ENCODE results near the gene GABRA5.
"Not testable (repeated sequence)": the region's sequence is repeated elsewhere in the genome, so short reads cannot be mapped to it uniquely, and the experiment has no call there.

Gene GABRA5

DNA sequence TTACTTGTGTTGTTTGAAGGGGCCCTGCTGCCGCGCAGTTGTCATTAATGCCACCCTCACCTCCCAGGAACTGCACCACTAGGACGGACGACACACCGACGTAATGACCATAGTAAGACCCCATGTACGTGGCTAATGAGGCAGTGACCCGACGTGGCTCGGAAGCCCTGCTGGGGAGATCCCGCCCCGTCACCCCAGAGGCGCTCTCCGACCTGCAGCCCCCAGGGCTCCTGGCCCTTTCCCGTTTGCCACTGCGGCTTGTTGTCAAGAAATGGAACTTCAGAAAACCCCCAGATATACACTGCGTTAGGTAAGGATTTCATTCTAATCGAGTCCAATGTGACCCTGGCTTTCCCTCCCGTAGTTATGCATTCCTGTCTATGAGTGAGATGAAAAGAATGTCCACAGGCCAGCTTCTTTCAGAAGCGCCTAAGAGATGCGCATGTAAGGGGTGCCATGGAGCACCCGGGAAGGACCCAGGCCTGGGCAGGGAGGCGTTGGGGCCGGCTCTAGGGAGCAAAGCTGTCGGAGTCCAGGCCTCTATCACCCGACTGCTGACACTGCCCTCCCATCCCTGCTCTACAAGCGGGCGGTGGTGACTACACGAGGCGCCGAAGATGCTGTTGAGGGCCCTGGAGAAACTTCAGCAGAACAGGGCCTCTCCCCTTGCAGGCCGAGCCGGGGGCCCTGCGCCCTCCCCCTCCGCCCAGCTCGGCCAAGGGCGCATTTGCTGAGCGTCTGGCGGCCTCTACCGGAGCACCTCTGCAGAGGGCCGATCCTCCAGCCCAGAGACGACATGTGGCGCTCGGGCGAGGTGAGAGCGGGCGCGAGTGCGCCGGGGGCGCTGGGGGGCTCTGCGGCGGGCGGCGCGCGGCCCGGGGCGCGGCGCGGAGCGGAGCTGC is at the start of gene GABRA5:
GABRA5 (plus strand) TSS at position 765 of the 902 bp plus-strand sequence. CDS start 2,187 bp downstream, outside the sequence.
- DNase-seq: no peak

DNA sequence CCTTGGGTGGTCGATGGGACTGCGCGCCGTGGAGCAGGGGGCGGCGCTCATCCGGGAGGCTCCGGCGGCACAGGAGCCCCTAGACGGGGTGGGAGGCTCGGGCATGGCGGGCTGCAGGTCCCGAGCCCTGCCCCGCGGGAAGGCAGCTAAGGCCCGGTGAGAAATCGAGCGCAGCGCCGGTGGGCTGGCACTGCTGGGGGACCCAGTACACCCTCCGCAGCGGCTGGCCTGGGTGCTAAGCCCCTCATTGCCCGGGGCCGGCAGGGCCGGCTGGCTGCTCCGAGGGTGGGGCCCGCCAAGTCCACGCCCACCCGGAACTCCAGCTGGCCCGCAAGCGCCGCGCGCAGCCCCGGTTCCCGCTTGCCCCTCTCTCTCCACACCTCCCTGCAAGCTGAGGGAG is 35.7 kb upstream of the GABRA5 start:
- not testable (repeated sequence) for DNase-seq

DNA sequence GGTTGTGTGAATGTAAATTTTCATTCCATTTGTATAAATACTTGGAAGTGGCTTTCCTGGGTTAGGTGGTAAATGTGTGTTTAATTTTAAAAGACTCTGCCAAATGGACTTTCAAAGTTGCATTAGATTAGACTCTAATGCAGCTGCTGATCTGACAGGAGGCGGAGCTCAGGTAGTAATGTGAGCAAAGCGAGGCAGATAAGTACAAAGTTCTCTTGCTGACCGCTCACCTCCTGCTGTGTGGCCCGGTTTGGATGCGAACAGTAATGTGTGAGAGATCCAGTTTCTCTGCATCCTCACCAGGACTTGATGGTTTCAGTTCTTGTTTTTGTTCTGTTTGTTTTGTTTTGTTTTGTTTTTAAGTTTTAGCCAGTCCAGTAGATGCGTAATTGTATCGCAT is 34.9 kb upstream of the GABRA5 start:
- no peak for DNase-seq

DNA sequence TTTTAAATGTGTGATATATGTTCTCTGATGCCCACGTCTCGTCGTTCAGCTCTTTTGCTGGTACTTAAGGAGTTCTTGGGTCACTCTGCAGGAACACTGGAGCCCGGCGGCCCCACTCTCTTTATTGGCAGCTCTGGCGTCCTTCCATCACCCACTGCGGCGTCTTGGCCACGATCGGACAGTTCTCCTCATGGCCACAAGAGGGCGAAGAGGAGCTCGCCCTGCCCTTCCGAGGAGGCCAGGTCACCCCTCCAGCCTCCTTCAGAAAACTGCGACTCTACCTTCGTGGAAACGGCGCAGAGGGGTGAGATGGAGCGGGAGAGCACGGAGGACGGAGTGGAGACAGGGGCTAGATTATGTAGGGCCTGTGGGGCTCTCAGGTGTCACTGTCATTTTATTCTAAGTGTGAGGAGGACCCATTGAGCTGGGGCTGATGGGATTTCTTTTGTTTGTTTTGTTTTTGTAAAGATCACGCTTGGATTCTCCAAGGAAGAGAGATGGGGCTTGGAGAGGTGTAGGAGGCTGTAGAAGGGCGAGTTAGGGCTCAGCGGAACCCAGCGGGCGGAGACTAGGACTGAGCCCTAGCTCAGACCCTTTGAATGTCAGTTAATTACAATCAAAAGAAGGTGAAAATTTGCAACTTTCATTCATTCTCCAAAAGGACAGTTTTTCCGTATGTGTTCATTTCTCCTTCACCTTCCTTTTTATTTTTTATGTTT is 28.0 kb upstream of the GABRA5 start:
- no peak for DNase-seq

DNA sequence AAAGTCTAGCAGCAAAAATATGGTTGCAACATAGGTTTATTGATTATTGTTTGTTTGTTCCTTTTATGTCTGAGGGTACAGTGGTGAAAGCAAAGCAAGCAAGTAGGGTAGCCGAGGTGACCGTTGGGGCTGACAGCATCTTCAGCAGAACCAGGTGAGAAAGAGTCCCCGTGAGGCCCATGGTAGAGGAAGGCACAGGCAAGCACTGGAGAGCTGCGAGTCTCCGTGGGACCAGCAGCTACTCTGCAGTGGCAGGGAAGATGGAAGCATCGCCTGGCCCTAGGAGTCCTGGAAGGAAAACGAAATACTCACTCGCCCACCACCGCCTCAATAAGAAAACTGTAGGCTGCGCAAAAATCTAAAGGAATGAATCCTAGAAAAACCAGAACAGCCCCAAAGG is 25.3 kb upstream of the GABRA5 start:
- no peak for DNase-seq

DNA sequence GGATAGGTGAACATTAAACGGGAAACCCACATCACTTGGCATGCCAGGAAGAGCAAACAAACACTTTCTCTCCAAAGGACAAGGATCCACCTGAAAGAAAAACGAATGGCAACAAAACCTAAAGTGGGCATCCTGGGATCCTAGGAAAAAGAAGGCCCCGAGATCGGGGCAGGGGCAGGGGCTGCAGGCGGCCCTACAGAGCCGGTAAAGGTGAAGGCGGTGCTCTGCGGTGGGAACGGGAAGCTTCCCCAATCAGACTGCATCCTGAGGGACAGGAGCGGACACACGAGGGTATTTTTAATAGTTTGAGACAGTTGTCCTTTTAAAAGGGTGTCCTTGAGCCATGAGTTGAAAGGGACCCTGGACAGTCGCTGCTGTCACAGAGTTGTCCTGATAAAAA is 24.9 kb upstream of the GABRA5 start:
- DNase-seq: no peak

DNA sequence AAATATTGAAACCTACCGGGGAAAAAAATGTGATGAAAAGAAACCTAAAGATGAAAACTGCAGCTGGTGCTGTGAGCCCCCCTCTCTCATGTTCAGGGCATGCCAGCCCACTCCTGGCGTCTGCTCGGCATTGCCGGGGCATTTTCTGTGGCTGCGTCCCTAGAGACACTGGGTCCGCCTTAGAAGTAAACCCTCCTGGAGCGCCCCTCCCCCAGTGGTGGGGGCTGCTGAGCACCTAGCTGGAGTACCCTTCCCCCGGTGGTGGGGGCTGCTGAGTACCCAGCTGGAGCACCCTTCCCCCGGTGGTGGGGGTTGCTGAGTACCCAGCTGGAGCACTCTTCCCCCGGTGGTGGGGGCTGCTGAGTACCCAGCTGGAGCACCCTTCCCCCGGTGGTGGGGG is 24.5 kb upstream of the GABRA5 start:
- no peak for DNase-seq

DNA sequence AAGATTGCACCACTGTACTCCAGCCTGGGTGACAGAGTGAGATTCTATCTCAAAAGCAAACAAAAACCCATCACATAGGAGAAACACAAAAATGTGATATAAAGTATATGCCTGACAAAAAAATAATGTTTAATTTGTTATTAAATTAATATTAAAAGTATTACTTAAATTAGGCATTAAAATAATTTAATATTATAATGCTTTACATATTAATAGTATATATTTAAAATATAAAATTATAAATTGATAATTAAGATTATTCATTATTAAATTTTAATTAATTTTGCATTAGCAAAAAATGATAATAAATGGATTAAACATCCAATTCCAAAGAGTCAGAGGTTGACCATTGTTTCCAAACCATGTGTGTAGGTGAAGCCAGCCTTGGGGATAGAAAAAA is 22.0 kb upstream of the GABRA5 start:
- DNase-seq: no peak

DNA sequence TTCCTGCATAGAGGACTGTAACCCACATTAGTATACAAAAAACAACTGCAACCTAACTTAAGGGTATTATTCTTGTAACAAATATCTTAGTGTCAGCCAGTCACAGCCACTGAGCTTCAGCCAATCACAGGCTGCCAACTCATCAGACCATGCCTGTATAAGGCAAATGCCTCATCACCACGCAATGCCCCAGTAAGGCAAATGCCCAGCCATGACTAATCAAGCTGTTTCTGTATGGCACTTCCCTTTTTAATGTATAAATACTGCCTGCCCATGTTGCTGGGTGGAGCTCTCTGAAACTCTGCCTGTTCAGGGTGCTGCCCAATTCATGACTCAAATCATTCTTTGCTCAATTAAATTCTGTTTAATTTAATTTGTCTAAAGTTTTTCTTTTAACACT is 18.4 kb upstream of the GABRA5 start:
- DNase-seq: no peak

DNA sequence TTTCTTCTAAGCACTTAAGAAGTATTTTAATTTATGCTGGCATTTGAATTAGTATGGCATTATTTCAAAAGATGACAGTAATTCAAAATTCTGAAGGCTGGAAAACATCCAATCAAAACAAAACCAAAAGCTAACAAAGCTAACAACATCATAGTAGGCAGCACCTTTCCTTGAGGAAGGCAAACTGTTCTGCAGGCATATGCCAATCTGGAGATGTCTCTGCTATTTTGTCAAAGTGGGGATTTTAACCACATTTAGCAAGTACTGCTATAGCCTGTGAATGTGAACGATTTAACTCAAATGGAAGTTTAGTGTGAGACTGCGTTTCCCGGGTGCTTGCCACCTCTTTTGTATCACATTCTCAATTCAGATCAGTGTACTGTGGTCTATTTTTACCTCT is 16.7 kb upstream of the GABRA5 start:
- no peak for DNase-seq

DNA sequence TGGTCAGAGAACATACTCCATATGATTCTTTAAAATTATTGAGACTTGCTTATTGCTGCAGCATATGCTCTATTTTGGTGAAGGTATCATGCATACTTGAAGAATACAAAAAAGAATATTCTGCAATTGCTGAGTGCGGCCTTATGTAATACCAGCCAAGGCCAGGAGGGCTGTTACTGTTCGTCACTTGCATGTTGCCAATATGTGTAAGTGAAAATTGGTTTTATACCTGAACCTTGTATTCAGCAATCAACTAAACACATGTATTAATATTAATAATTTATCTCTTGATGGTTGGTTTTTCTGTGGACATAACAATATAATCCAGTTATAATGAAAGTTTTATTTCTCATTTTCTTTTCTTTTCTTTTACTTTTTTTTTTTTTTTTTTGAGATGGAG is 13.9 kb upstream of the GABRA5 start:
- no peak for DNase-seq

DNA sequence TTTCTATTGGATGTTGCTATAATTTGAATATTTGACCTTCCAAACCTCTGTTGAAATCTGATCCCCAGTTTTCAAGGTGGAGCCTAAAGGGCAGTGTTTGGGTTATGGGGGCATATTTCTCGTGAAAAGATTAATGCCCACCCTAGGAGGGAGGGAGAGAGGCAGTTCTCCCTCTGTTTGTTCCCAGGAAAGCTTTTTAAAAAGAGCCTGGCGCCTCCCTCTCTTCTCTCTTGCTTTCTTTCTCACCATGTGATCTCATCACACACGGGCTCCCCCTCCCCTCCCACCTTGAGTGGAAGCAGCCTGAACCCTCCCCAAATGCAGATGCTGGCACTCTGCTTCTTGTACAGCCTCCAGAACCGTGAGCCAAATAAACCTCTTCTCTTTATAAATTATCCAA is 12.4 kb upstream of the GABRA5 start:
- no peak for DNase-seq

DNA sequence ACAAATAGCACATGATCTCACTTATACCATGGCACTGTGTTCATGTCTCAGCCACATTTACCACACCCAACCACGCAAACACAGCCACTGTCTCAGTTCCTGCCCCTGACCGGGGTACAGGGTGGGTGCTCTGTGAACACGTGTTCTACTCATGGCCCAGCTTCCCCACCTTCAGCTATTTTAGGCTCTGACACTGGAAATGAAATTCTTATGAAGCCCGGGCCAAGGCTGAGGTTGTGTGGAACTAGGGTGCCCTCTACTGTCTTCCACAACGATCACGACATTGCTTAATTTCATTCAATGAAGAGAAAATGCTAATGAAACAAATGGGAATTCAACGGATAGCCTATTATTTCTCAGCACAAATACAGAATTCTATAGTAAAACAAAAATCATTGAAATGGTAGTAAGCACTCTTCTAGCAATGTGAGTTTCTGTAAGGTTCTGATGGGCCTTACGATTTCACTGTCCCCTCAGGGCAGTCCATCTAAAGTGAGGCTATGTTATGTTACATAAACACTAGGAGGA is 2.1 kb upstream of the GABRA5 start:
- DNase-seq: no peak

DNA sequence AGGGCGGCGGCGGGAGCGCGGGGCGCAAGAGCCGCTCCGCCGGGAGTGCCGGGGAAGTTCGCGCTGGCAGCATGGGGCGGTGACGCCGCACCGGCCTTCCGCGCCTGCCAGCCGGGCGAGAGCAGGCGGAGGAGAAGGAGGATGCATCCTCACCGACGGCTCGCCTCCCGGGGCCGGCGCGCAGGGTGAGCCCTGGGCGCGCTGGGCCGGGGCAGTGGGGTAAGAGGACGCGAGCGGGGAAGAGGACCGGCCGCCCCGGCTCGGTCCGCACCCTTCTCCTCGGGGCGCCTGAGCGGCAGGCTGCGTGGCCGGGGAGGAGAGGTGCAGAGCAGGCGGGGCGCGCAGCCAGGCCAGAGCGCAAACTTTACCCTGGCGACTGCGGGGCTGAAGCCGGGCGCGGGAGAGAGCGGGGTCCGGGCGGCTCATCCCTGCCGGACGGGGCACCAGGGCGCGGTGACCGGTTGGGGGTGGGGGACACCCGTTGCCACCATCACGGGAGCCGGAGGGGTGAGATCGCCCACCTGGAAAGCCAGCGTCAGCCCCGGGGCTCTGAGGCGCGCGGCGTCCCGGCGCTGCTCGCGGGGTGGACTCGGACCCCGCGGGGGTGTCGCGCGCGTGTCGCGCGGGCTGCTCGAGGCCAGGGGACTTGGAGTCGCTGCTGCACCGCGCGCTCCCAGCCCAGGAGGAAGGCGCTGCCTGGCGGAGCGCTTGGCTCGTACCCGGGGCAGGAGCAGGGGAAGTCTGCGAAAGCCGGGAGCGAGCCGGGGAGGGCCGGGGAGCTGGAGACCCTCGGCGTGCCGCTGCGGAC is 542 bp downstream of the GABRA5 start:
- DNase-seq: no peak

DNA sequence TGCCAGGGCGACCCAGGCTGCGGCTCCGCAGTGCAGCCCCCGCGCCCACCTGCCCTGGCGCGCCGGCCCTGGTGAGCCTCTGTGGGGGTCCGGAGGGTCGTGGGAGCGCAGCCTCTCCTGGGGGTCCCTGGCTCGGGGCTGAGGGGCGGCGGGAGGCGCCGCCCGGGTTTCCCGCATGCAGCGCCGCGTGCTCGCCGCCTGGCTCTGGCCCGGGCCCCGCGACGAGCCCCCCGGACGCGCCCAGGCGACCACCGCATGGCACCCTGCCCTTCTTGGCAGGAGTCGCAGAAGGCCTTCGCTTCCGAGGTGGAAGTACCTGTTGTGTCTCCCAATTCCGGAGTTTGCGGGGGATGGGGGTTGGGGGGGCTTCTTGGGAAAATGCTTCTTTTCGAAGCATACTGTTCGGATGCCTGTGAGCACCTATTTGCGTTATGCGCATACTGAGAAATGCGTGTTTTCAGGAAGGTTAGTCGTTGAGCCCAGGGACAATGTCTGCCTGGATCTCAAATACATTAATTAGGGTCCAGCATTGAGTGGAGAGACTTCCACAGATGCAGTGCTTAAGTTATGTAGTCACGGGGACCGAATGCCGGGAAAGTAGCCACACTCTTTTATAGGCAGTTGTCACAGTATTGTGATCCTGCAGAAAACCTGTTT is 1.3 kb downstream of the GABRA5 start:
- DNase-seq: no peak

DNA sequence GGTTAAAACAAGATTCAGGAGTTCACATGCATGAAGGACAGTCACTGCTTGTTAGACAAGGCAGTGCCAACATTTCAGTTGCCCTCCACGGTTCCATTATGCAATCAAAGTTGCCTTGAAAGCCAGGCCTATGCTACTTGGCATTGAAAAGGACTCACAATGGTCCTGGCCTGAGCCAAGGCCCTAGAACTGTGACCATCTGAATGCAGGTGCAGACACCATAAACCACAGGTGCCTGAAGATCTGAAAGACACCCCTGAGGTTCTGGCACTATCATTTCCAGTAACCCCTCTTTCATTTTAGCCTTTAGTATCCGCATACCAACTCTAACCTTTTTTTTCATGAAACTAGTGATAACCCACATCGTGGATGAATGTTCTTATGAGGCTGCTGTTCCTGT is 2.8 kb downstream of the GABRA5 start:
- DNase-seq: no peak

DNA sequence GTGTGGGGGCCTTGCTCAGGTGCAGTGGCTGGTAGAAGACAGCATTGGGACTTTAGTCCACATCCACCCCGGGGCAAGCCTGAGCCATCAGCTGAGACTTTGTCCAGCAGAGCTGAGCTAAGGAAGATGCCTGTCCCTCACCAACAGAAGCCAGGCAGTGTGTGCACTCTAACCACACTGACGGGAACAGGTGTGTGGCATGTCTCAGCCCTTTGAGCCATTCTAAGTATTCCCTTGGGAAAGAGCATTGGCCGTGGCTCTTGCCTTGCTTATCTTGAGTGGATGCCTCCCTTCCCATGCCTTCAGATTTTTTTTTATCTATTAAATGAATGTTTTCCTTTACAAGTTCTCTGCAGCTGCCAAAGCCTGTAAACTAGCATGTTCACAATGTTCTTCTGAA is 3.5 kb downstream of the GABRA5 start:
- peak; percentile 24 for DNase-seq

DNA sequence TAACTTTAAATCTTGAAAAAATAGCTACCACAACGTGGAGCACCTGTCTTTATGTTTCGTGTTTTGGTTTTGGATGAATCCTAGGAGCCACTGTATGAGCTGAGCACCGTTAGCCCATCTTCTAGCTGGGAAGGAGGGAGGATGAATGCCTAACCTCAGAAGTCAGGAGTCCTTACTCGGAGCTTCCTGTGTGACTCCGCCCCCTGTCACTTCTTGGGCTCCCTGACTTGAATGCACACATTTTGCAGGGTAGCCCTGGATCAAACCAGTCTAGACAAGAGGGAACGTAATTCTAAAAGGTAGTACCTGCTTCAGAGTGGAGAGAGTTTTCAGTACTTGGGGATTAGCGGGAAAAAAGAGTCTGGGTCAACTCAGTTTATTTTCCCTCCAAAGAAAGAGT is 5.3 kb downstream of the GABRA5 start:
- DNase-seq: no peak

DNA sequence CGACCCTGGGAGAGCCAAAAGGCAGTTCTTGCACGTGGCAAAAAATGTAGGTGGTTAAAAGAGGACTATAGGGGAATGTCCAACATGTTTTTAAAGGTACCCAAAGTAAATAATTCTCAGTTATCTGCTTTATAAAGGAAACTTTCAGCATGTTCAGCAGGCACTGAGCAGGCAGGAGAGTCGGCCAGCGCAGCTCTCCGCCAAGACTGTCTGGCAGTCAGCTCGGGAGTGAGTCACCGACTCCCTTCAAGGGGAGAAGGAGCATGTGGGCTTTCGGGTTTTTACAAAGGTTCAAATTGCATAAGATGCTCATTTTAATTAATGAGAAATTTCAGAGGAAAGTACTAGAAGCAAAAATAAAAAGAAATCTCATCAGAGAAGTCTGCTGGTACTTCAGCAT is 7.0 kb downstream of the GABRA5 start:
- DNase-seq: no peak

DNA sequence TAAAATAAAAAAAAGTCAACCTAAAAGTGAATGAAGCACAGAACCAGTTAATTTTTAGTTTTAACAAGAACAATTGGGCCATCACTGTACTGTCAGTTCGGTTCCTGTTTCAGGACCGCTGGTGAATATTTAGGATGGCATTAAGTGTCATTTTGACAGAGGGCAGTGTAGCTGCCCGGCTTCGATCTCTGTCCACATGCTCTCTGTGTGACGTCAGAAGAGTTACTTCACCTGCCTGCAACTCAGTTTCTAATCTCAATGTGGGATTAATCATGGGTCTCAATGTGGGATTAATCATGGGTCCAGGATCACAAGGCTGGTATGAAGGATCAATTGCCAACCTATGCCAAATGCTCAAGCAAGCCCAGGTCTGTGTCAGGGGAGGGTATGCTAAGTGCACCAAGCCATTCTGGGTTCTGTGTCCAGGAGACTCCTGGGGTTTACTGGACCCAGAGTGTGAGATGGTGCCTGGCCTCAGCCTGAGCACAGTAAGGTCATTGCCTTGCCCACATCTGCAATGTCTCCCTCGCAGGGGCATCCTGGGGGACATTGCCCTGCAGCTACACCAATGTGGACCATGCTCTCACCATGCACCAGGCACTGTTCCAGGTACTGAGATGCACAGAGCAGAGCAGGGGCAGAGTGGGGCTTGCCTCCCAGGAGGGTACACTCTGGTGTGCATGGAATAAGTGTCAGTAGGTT is 8.1 kb downstream of the GABRA5 start:
- DNase-seq: no peak

DNA sequence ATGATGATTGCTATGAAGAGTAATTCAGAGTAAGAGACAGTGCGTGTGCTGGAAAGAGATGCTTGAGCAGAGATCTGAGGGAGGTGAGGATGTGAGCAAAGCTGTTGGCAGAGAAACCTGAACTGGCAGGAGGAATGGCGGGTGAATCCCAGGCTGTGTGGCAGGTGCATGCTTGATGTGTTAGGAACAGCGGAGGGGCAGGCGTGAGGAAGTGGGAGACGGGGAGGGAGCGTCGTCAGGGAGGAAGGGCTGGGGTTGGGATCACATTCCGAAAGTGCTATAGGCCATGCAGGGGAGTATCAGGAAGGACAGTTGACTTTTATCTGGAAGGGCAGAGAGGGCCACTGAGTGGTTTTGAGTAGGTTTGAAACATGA is 8.6 kb downstream of the GABRA5 start:
- DNase-seq: no peak

DNA sequence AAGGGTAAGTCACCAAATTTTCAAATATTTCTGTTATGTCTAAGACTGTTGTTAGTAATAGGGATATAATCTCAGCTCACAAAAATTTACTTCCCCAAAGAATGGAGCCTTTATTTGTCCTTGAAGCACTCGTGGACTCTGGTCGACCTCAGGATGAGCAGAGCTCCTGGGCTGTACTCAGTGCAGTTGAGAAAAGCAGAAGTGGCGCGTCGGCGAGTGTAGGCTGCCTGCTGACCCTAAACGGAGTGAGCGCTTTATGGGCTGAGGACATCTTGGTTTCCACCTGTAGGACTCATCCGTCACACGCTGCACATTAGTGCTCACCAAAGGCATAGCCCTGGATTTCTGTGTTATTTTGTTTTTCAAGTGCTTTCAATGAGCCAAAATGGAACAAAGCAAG is 11.0 kb downstream of the GABRA5 start:
- DNase-seq: no peak
